GM19438 (cell line): ENCODE measurements around the gene THADA.
"Not testable (repeated sequence)": the region's sequence is repeated elsewhere in the genome, so short reads cannot be mapped to it uniquely, and the experiment has no call there.

ENCODE experiments used
- ATAC-seq: cut with Tn5 transposase; IDR thresholded peaks from one replicate; pipeline ENCODE4 v1.9.1; 2021; ENCODE audit warnings: low read depth; ENCODE audit not compliant: unreplicated experiment

The THADA gene

DNA sequence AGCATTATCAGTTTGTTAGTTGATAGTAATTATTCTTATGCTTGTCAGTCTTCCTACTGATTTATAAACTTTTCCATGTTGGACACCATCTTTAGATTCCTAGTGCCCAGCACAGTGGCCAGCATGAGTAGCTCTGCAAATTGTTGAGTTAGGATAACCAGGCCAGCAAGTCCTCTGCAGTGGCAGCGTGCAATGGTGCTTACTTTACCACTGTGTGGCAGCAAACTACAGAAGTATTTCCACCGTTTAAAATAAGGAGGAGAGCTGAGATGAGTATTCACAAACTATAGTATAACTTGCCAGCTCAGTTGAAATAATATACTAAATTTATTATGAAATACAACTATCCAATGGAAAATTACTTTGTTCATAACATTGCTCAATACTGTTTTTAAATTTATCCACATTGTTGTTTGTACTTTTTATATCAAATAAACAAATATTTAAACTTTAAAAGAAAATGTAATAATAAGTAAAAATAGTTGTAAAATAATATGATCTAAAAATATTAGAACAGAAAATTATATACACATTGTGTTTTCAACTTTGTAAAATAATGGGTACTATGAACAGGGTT is 9.3 kb upstream of the THADA start:
- ATAC-seq: no peak

DNA sequence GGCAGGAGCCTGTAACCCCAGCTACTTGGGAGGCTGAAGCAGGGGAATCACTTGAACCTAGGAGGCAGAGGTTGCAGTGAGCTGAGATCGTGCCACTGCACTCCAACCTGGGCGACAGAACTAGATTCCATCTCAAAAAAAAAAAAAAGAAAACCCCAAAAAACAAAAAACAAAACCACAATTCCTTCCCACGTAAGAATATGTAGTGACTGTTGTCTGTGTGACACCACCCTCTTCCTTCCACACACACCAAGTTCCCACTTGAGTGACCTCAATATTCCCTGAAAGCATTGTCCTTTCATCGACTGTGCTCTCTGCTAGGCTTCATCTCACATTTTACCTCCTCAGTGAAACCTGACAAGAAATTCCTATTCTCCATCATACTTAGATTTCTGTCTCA is 8.8 kb upstream of the THADA start:
- ATAC-seq: no peak

DNA sequence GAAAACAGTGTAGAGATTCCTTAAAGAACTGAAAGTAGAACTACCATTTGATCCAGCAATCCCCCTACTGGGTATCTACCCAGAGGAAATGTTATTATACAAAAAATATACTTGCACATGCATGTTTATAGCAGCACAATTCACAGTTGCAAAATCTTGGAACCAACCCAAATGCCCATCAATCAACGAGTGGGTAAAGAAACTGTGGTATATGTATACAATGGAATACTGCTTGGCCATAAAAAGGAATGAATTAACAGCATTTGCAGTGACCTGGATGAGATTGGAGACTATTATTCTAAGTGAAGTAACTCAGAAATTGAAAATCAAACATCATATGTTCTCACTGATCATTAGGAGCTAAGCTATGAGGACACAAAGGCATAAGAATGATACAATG is 4.8 kb upstream of the THADA start:
- not testable (repeated sequence) for ATAC-seq

DNA sequence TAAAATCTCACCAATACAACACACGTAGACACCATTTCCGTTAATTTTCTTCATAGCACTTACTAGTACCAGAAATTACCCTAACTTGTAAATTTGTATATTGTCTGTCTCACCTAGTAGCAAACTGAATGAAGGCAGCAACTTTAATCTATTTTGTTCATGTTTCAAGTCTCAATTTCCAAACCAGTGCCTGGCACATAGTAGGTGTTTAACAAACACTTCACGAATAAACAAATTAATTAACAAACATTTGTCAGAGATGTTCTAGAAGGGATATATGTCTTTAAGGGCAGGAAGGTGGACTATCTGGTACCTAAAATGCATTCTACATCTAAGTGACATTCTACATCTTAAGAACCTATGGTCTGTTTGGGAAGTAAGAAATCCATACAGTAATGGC is 963 bp downstream of the THADA start:
- no peak for ATAC-seq

DNA sequence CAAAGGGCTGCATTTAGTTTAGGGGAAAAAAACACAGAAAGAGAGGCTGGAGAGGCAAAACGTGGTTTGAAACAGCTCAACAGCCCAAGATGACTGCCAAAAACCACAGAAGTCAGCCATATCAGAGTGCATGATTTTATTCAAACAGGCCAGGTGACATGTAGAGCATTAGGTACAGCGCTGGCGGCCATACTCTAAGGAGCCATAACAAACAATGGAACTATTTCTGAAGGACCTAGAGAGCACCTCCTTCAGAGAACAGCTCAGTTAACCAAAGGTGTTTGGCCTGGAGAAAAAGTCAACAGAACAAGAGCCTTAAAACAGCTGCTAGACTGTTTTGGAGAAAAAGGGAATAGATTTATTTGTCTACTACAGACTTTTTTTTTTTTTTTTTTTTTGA is 2.6 kb downstream of the THADA start:
- ATAC-seq: no peak

DNA sequence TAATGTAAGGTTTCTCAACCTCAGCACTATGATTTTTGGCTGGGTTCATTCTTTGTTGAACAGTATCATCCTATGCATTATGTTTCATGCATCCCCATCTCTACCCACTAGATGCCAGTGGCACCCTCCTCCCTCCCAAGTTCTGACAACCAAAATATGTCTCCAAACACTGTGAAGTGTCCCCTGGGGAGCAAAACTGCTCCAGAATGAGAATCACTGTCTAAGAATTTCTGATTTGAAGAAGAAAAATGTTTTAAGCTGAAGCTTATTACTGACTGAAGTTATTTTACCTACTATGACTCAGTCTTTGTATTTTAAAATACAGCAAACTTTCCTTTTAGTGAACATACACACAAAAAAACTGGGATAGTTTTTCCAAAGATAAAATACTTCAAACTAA is 3.4 kb downstream of the THADA start:
- no peak for ATAC-seq

DNA sequence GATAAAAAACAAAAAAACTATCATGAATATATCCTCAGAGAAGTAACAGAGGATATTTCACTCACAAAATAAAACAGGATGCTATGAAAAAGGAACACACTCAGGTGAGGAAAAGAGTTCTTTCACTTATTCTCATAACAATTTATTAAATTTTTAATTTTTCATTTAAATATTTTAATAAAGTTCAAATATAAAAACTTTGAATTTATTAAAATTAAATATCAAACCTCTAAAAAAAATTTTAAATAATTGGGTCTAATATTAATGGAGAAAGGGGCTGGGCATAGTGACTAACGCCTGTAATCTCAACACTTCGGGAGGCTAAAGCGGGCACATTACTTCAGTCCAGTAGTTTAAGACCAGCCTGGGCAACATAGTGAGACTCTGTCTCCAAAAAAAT is 10.1 kb downstream of the THADA start:
- ATAC-seq: no peak

DNA sequence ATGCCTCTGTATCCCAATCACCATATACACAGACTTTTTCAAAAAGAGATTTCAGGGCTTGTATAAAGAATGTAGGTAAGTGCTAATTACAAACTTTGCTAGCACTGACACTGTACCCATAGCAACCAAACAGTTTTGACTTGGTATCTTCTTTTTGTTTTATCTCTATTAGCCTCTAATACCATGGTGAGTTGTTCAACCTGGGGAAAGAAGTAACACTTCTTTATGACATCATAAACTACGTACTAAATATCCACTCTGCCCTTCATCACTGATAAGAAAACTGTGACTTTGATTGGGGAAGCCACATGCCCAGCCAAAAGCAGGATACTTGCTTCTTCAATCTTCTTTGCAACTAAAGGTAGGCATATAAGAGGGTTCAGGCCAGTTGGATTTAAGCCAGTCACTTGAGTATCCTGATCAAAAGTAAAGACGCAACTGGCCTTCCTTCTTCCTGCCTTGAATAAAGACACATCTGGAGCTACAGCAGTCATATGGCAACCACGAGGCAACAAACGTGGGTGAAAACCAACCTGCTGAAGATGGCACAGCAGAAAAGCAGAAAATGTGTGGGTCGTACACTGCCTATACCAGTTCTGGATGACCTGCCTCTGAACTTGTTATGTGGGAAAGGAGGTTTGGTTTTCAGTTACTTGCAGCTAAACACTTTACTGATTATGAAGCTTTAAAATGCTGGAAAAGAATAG is 16.4 kb downstream of the THADA start:
- ATAC-seq: no peak

DNA sequence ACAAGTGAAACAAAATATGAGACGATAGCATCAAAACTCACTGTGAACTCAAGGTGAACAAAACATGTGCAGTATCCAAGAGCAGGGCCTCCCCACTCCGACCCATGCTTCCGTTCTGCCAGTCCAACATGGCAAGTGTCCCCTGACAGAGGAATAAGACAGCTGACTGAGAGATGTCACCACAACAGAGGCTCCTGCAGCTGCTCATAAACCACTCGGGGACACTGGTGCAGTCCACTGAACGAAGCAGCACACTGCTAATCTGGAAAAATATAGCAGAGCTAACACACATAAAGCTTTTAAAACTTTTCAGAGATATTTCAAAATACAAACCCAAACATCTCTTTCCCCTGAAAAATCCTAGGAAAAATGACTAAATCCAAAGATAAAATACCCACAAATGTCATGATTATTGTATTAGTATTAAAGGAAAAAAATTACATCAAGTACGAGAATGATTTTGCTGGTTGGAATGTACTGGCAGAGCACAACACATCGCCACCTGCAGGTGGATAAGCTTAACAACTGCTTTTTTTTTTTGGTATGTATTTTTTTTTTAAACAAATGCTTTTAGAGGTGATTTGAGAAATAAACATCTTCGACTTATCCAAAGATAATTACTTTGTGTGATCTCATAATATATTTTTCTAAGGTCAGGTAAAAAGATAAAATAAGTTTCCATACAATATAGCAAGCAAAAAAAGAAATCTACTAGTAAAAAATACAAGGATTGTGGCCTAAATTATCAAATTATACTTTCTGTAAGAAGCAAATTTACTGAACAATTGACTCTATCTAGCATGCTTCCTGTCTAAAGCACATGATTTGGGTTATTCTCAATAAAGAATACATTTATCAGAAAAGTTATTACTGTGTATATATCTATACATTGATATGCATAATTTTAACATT is 18.6 kb downstream of the THADA start:
- ATAC-seq: no peak

DNA sequence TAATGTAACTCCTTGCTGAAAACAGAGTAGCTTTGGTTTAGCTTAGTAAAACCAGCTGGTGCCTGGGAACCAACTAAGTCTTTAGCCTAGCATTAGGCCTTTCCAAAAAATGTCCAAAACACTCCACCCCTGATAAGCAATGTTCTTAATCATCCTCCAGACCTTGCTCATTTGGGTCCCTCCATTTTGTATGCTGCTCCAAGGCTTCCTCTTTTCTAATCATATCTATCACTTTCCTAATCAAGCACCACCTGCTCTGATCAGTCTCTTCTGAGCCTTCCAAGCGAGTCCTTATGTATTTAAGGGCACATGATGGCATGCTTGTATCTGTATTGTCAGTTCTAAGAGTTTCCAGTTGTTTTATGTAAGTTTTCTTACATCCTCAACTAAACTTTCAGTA is 23.6 kb downstream of the THADA start:
- no peak for ATAC-seq

DNA sequence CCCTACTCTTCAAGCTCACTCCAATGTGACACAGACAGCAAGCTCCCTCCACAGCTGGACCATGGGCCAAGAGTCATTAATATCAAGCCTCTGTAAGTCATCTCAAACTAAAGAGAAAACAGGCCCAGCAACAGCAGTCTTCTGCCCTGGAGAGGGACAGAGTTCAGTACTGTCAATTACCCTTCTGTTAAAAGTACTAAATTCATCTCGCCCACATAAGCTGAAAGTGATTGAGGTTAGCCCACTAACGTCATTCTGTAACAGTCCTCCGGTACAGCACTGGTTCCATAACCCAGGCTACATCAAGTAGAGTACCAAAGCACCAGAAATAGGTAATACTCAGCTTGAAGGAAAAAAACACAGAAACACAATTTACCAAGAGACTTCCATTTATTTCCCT is 25.9 kb downstream of the THADA start:
- peak; percentile 66 for ATAC-seq

DNA sequence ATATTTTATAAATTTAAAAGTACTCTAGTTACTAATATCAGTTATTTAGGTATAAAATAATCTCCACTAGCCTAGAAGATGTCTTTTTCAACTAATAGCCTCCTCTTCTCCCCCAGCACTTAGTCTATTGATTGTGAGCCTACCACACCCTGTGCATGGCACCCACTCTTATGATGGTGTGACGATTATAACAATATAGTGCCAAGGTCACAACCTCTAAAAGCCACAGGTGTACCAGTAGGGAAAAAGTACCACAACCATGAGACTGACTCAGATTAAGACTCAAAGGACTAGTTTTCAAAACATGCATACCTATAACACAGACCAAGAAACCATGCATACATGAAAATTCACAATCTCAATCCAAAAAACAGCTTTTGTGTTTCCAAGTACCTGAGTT is 27.6 kb downstream of the THADA start:
- no peak for ATAC-seq

DNA sequence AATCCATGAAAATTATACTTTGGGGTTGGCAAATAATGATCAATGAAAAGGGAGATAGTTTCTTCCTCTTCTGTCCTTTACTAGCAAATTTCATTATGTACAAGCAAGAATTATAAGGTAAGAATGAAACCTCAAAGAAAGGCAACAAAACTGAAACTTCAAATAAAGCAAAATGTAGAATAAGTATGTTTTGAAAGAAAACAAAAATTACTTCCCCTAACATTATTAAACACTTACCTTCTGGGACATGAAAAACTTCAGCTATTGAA is 29.4 kb downstream of the THADA start:
- ATAC-seq: no peak

DNA sequence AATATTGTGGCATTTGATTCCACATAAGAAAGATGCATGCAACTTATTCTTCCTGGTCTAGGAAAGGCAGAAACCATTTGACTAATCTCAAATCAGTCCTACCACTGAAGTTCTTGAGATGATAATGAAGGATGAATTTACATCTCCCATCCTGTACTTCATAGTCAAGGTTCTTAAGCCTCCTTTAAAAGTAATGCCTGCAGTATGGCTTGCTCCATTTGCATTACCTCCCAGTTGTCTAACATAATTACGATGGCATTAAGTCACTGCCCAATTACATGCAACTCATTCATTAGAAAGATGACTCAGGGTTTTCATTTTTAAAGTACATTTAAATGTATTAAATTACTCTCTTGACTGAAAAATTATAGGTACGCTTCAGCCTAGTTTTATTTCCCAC is 32.2 kb downstream of the THADA start:
- ATAC-seq: no peak

DNA sequence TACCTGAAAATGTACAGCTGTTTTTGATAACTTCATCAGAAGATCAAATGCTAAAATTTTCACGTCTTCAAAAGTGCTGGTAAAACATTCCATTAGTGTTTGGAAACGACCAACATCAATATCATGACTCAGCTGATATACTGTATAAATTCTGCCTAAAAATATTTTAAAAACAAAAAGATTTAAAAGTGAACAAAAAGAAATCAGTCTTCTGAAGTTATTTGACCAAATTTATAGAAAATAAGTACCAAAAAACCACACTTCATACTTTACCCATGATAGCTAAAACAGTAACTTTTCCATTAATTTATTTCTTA is 35.6 kb downstream of the THADA start:
- ATAC-seq: no peak

DNA sequence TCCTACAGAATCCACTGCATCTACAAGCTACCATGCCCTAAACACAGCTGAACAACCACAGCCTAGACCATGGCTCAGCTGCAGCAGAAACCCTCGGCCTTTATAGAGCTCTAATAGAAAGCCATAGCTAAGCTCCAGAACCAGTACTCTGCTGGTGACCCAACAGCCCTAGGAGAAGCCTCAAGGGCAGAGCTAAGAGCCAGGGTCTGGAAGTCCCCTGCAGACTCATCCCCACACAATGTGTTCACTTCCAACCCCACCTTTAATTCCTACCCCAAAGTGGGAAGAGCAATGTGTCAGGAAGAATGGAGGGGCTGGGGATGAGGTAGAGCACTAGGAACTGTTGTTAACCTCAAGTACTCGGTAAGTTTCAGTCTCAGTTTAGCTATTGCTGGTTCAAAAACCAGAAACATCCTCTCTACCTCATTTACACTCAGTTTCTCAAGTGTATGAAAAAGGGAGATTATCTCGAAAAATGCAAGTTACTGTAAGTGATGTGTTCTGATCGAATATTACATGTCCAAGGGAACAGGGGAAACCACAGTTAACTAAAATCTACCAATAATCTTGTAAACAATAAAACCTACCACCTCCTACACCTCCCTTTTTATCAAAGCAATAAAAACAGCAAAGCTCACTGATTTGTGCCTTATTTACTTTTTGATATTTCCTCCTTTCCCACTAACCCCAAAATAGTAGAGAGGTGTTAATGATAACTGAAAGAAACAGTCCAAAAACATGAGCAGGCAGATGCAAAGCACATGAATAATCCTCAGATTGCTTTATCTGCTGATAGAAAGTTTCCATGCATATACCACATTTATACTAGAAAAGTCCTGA is 36.2 kb downstream of the THADA start:
- ATAC-seq: peak; percentile 96

DNA sequence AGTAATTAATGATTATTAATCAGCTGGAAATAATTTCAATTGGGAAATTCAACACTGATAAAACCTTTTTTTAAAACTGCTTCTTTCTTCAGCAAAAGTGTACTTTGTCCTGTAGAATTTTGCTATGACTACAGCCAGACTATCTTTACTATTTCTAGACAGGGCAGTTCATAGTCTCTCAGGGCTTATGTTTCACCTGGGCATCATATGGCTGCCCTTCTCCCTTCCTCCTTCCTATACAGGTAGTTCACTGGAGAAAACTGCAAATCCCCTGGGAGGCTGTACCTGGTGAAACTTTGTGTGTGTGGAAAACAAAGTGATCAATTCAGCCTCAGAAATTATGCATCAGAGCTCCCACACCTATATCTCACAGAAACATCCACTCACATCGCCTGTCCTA is 38.6 kb downstream of the THADA start:
- no peak for ATAC-seq

DNA sequence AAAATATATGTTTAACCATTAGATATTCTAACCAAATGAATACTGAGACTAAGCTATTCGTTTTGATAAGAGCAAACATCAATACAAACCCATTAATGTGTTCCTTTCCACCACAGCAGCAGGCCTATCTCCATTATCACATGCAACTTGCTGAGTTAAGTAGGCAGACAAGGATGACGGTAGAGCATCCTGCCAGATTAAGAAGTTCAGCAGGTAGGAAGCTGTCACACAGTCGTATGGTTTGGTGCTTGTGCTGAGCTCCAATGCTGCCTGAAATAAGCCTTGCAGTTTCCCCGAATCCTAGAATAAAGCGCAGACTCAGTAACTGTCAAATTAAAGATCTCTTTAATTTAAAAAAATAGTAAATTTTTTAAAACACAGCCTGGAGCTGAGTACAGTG is 39.6 kb downstream of the THADA start:
- no peak for ATAC-seq

DNA sequence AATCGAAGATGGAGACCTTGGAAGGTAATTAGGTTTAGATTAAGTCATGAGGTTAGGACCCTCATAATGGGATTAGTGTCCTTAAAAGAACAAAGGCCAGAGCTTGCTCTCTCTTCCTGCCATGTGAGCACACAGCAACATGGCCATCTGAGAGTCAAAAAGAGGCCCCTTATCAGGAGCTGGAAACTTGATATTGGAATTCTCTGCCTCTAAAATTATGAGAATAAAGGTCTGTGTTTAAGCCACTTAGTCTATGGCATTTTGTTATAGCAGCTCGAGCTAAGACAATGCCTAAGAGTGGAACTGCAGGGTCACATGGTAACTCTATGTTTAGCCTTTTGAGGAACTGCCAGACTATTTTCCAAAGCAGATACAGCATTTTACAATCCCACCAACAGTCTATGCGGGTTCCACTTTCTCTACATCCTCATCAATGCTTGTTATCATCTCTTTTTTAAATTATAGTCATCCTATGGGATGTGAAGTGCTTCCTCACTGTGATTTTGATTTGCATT is 42.4 kb downstream of the THADA start:
- ATAC-seq: no peak

DNA sequence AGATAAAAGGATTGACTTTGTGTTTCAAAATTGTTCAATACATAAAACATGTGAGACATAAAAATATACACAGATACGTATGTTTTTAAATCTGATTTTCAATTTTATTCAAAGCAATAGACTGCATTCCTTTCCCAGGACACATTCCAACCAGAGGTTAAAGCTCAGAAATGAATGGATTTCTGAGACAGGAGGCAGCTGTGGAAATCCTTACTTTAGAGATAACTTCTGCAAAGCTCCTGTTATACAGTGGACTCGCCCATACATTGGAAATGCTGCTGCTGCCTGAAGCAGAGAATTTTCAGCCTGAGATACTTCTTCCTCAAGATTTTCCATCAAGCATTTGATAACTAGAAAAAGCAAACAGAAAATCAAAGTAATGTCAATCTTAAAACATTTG is 43.8 kb downstream of the THADA start:
- no peak for ATAC-seq

DNA sequence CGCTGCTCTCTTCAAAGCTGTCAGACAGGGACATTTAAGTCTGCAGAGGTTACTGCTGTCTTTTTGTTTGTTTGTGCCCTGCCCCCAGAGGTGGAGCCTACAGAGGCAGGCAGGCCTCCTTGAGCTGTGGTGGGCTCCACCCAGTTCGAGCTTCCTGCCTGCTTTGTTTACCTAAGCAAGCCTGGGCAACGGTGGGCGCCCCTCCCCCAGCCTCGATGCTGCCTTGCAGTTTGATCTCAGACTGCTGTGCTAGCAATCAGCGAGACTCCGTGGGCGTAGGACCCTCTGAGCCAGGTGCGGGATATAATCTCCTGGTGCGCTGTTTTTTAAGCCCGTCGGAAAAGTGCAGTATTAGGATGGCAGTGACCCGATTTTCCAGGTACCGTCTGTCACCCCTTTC is 47.5 kb downstream of the THADA start:
- ATAC-seq: not testable (repeated sequence)
